K562 (cell line): Measurements from ENCODE around the gene NRG3. TPM values are rescaled to one million over a fixed set of nuclear protein-coding genes. Genes with fewer than 3 reads are reported as not detected.
A peak's percentile ranks its signal among the peaks of the same experiment; 100 is the strongest.

ENCODE experiments used
- ATAC-seq: fragments of 200-7000 bp; cut with Tn5 transposase; 3 replicates; pipeline ENCODE4 v1.9.1; 2020; ENCODE audit warnings: moderate library complexity
- BruUV-seq: library from RNA; stranded (reverse); fragments of 400-500 nt; replicated peaks from 2 replicates; lab custom pipeline; 2021; lab: Mats Ljungman, UMichigan
- CTCF ChIA-PET: fragments of 300-600 bp; formaldehyde crosslinking; extraction: SDS; loops from one replicate; lab custom pipeline; 2021; ENCODE audit warnings: low intra/inter-chr PET ratio; lab: Yijun Ruan, JAX
- POLR2A ChIA-PET: fragments of 300-600, 350-650 bp; sonication (Branson Sonifier 250); formaldehyde crosslinking; extraction: SDS; loops from one replicate; lab custom pipeline; 2021; ENCODE audit warnings: antibody characterized with exemption, inconsistent platforms; lab: Yijun Ruan, JAX
- DNase-seq, 4 experiments: peaks; one replicate each; pipeline versions ENCODE4 v3.0.0 to v3.0.0-alpha.2; 2011 to 2018; ENCODE audit warnings: low spot score in 3 of 4, mixed read lengths in 3 of 4; ENCODE audit errors: extremely low read depth in 1 of 4
- FAIRE-seq: peaks from 2 replicates; lab custom pipeline; 2011; peaks lifted over from hg19 to GRCh38; lab: Jason Lieb, UNC
- H2AFZ ChIP-seq: 2 replicates; pipeline ENCODE4 v1.6.0; 2011; ENCODE audit warnings: low read depth, low read length, control low read depth, inconsistent platforms
- H3K27ac ChIP-seq: fragments of 200-600 bp; 3 replicates; pipeline ENCODE4 v1.8.0; 2011; ENCODE audit warnings: low read depth, mild to moderate bottlenecking, control low read depth, inconsistent platforms, low read length, moderate library complexity, mixed read lengths; ENCODE audit errors: extremely low read depth
- H3K27me3 ChIP-seq, 2 experiments: fragments of 300-600 bp in 1 of 2; 2 replicates in 1 of 2; 3 replicates in 1 of 2; pipeline versions ENCODE4 v1.6.0 to v1.8.0; 2011; ENCODE audit warnings: inconsistent platforms in 2 of 2, low read length in 2 of 2, mild to moderate bottlenecking in 1 of 2, mixed read lengths in 1 of 2, moderate library complexity in 1 of 2; ENCODE audit not compliant: control insufficient read depth in 2 of 2, insufficient read depth in 2 of 2
- H3K36me3 ChIP-seq: fragments of 300-600 bp; 3 replicates; pipeline ENCODE4 v1.8.0; 2011; ENCODE audit warnings: mild to moderate bottlenecking, low read length, inconsistent platforms; ENCODE audit not compliant: control insufficient read depth, insufficient read depth
- H3K4me1 ChIP-seq, 2 experiments: fragments of 200-600 bp in 1 of 2; replicated peaks in 1 of 2; 2 replicates in 1 of 2; 3 replicates in 1 of 2; pipeline versions ENCODE4 v1.5.1 to v1.8.0; 2011; ENCODE audit warnings: inconsistent platforms in 2 of 2, low read length in 2 of 2, mild to moderate bottlenecking in 1 of 2, mixed read lengths in 1 of 2, moderate library complexity in 1 of 2; ENCODE audit not compliant: control insufficient read depth in 2 of 2, insufficient read depth in 2 of 2
- H3K4me2 ChIP-seq: 2 replicates; pipeline ENCODE4 v1.6.1; 2011; ENCODE audit warnings: low read length, control low read depth, inconsistent platforms, mixed read lengths; ENCODE audit not compliant: insufficient read depth
- H3K4me3 ChIP-seq: fragments of 200-600 bp; sonication (generic), shearing (Covaris generic); 2 replicates; pipeline ENCODE4 v1.5.1; 2016; ENCODE audit warnings: control low read depth, inconsistent platforms
- H3K79me2 ChIP-seq: fragments of 200-600 bp; 3 replicates; pipeline ENCODE4 v1.8.0; 2011; ENCODE audit warnings: low read length, inconsistent platforms; ENCODE audit not compliant: control insufficient read depth, insufficient read depth
- H3K9ac ChIP-seq, 2 experiments: 2 replicates each; pipeline versions ENCODE4 v1.6.0 to v1.6.1; 2011; ENCODE audit warnings: low read depth in 2 of 2, low read length in 2 of 2, control low read depth in 1 of 2, inconsistent platforms in 1 of 2, mild to moderate bottlenecking in 1 of 2, mixed read lengths in 1 of 2; ENCODE audit not compliant: insufficient read depth in 1 of 2
- H3K9me1 ChIP-seq: one replicate; pipeline ENCODE4 v1.6.0; 2011; ENCODE audit warnings: inconsistent platforms, mild to moderate bottlenecking, low read length, moderate library complexity; ENCODE audit not compliant: control insufficient read depth, insufficient read depth
- H3K9me3 ChIP-seq: replicated peaks from 2 replicates; pipeline ENCODE4 v1.5.1; 2011; ENCODE audit warnings: low read depth, low read length, inconsistent platforms; ENCODE audit not compliant: control insufficient read depth, insufficient read depth
- H4K20me1 ChIP-seq: replicated peaks from 2 replicates; pipeline ENCODE4 v1.6.1; 2011; ENCODE audit warnings: low read length, inconsistent platforms, mixed read lengths; ENCODE audit not compliant: control insufficient read depth, insufficient read depth
- E2F4 ChIP-seq: sonication (generic); formaldehyde crosslinking; IDR thresholded peaks from 2 replicates; pipeline ENCODE4 v1.8.0; 2022; ENCODE audit warnings: mild to moderate bottlenecking, low read depth, missing genetic modification reagents
- RAD51 ChIP-seq: fragments of 450-650 bp; IDR thresholded peaks from 2 replicates; pipeline ENCODE4 v1.7.1; 2016; ENCODE audit warnings: low read depth, mild to moderate bottlenecking, borderline replicate concordance
- THRB ChIP-seq: fragments of 450-650 bp; formaldehyde crosslinking; conservative IDR thresholded peaks from 2 replicates; pipeline ENCODE4 v1.4.0; 2022; ENCODE audit warnings: mild to moderate bottlenecking, missing genetic modification characterization
- ZNF184 ChIP-seq: sonication (generic); formaldehyde crosslinking; IDR thresholded peaks from 2 replicates; pipeline ENCODE4 v1.5.0; 2020; ENCODE audit warnings: missing genetic modification reagents
- ZNF707 ChIP-seq: fragments of 250-450 bp; sonication (Bioruptor Pico); conservative IDR thresholded peaks from 2 replicates; pipeline ENCODE4 v1.8.0; 2022; ENCODE audit warnings: inconsistent platforms, mild to moderate bottlenecking, moderate library complexity
- WGBS: fragments of 100-300 bp; shearing (Covaris generic); methylation state at CpG from one replicate; pipeline ENCODE4 v1.1.6; 2016; ENCODE audit warnings: low coverage, mixed read lengths; ENCODE audit not compliant: insufficient coverage; ENCODE audit errors: missing lambda C conversion rate; 5-methylcytosine and 5-hydroxymethylcytosine counted together
- in situ Hi-C: fragments of 300-500 bp; cut with MboI; formaldehyde crosslinking; loops from 4 replicates; pipeline ENCODE4 v1.15.0; 2018; ENCODE audit warnings: inconsistent platforms, mixed read lengths
- intact Hi-C: fragments of 100-400 bp; cut with micrococcal nuclease; formaldehyde crosslinking; loops from 2 replicates; pipeline ENCODE4 v1.14.2; 2022
- polyA plus RNA-seq, 8 experiments: library from polyadenylated mRNA; depleted of rRNA in 4 of 8; stranded (reverse) in 5 of 8; unstranded in 3 of 8; fragments of >200 nt; fragmentation: Nextera tagmentation in 2 of 8; fragmentation: Illumina TruSeq in 1 of 8; extraction: Ambion mirVana in 2 of 8; extraction: Trizol in 1 of 8; gene quantifications; 2 replicates each; pipeline versions ENCODE4 v1.2.1 to v1.2.3, GENCODE V29; 2011 to 2014; ENCODE audit warnings: inconsistent platforms in 1 of 8, missing spikeins in 1 of 8
- total RNA-seq, 7 experiments: library from RNA; depleted of rRNA in 6 of 7; stranded (reverse); fragments of >200 nt in 6 of 7; fragmentation: Illumina TruSeq in 2 of 7; extraction: Trizol in 2 of 7; gene quantifications; 2 replicates each; pipeline versions ENCODE4 v1.2.1 to v1.2.3, GENCODE V29; 2011 to 2021; ENCODE audit warnings: low replicate concordance in 1 of 7
- TF ChIP-seq, protein P1 (sequence below): fragments of 450-650 bp; formaldehyde crosslinking; IDR thresholded peaks from 2 replicates; pipeline ENCODE4 v1.4.0; 2020; ENCODE audit warnings: mild to moderate bottlenecking, mixed read lengths

NRG3 gene
- total and polyA plus RNA-seq, 9 of the 15 experiments (the other 6 are each of a cell fraction or from before 2014, with no cell fraction given), result not detected

DNA sequence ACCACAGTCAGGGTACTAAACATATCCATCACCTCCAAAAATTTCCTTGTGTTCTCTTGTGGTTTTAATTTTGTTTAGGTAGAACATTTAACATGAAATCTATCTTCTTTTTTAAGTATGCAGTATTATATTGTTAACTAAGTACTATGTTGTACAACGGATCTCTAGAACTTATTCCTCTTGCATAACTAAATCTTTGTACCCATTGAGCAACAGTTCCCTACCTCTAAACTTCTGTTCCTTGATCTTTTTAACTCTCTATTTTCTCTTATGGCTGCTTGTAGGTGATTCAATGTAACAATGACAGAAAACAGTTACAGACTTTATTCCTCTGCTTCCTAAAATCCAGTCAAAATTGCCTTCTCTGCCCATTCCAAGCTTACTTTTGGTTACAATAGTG lies 9.9 kb downstream of the NRG3 start (continued):
- no peak for TF ChIP-seq E2F4 (CRISPR knock-in tag)
- TF ChIP-seq THRB, result no peak

- Histone ChIP-seq H3K9me1 (no peaks in the 10 kb centered on the region), H3K36me3 (no peaks in the 10 kb centered on the region), H3K4me2 (no peak overlapping the region), H3K4me1 (no peaks in the 10 kb centered on the region), H2AFZ (no peak overlapping the region), H3K9ac (no peak overlapping the region), H3K27ac (no peak overlapping the region), H3K27me3 (no peaks in the 10 kb centered on the region), H4K20me1 (no peaks in the 10 kb centered on the region), H3K4me3 (no peak overlapping the region), H3K9me3 (0 out of 2 replicates have a peak, but pooled peaks cover 2% of the 10 kb centered on the region), H3K79me2 (no peaks in the 10 kb centered on the region)
- intact Hi-C loops (no loop called here), in situ Hi-C loops (no loop called here)
- ChIA-PET CTCF (no interaction called here), POLR2A (no interaction called here)
- DNase-seq, result no peak
- WGBS, result 2% methylated on average over 2 of the region's 2 CpGs
- FAIRE-seq, result no peak
- BruUV-seq, result no TSS peak
- ATAC-seq, result no peak
- TF ChIP-seq, protein P1, sequence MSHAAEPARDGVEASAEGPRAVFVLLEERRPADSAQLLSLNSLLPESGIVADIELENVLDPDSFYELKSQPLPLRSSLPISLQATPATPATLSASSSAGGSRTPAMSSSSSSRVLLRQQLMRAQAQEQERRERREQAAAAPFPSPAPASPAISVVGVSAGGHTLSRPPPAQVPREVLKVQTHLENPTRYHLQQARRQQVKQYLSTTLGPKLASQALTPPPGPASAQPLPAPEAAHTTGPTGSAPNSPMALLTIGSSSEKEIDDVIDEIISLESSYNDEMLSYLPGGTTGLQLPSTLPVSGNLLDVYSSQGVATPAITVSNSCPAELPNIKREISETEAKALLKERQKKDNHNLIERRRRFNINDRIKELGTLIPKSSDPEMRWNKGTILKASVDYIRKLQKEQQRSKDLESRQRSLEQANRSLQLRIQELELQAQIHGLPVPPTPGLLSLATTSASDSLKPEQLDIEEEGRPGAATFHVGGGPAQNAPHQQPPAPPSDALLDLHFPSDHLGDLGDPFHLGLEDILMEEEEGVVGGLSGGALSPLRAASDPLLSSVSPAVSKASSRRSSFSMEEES (CRISPR knock-in tag), result peak; percentile 91
- TF ChIP-seq ZNF707 (CRISPR knock-in tag) (no peak), ZNF184 (CRISPR knock-in tag) (no peak), RAD51 (peak; percentile 50; the same call in 1 of the 2 replicates)
Observed at GRCh38 chr10:81885491-81885890, 10.5 kb downstream of the NRG3 start.
